Activated T-cell treated with anti-CD3 and anti-CD28 coated beads for 24 hours (primary cell): Measurements from ENCODE around the gene HSPA1A.
A peak's percentile ranks its signal among the peaks of the same experiment; 100 is the strongest.
"Not testable (repeated sequence)": the region's sequence is repeated elsewhere in the genome, so short reads cannot be mapped to it uniquely, and the experiment has no call there.

Experiments
- DNase-seq: peaks from one replicate; pipeline ENCODE4 v3.0.0-alpha.2; 2020; ENCODE audit warnings: low read depth

HSPA1A gene

GRCh38 chr6:31811645-31812044 is 3.7 kb upstream of the HSPA1A start:
- DNase-seq = no peak

DNA sequence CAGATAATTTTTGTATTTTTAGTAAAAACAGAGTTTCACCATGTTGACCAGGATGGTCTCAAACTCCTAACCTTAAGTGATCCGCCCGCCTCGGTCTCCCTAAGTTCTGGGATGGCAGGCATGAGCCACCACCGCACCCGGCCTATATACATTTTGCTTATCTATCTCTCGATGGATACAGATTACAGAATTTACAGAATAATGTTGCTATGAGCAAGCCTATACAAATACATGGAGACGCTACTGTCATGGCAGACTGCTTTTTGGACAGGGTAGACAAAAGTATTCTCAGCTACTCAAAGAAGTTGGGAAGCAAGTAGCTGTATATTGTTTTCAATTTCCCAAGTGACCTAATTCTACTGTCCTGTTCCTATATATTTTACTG is 1.9 kb upstream of the HSPA1A start:
- DNase-seq = no peak

- peak; percentile 56 for DNase-seq
Observed at GRCh38 chr6:31814677-31815024, 692 bp upstream of the HSPA1A start.

GRCh38 chr6:31817133-31817928 is 2.0 kb downstream of the HSPA1A start:
- DNase-seq = not testable (repeated sequence)

GRCh38 chr6:31817929-31818511 is 2.7 kb downstream of the HSPA1A start:
- DNase-seq = not testable (repeated sequence)

DNA sequence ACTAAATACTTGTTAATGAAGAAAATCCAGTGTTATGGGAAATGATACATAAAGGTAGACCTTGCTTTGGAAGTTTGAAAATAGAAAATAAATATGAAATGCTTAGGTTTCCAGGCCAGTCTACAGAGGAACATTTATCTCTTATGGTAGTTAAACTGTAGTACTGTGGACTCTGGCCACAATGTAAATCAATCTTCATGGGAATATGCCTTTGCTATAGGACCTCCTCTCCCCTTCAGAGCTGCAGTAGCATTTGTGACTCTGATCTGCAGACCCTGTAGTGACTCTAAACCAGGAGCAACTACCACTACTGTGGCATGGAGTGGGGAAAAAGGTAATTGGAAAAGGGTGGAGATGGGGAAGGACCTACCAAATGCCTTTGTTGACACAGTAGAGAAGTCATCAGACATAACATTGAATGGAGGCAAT is 4.5 kb downstream of the HSPA1A start:
- no peak for DNase-seq

DNA sequence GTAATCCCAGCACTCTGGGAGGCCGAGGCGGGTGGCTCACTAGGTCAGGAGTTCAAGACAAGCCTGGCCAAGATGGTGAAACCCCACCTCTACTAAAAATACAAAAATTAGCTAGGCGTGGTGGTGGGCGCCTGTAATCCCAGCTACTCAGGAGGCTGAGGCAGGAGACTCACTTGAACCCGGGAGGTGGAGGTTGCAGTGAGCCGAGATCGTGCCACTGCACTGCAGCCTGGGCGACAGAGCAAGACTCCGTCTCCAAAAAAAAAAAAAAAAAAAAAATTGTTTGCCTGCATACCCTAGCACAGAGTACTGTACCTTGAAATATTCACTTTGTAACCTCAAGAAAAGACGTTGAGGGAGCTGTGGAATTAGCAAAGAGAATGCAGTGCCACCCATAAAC is 5.1 kb downstream of the HSPA1A start:
- not testable (repeated sequence) for DNase-seq

DNA sequence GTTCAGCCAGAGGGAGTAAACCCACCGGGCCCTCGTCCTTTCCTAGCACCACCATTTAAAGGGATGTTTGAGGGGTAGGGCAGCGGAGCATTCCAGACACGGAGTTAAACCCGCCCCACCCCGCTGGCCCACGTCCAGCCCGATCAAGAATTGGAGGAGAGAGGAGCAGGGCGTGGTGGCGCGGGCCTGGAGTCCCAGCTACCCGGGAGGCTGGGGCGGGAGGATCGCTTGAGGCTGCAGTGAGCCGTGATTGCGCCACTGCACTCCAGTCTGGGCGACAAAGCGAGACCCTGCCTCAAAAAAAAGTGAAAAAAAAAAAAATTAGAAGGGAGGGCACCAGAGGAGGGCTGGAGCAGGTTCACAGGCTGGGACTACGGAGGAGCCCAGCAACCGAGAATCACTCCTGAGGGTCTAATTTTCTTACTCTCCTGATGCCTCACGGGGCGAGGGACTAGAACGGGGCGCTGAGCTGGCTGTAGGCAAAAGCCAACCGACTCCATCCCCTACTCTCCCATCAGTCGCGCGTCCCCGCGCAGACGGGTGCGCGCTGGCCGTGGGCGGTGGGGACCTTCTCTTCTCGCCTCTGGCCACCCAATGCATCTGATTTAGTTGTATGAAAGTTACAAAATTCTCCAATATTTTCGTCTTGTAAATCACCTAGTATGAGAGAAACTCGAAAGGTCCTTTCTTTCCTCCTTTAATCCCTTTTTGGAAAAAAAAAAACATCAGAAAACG is 6.1 kb downstream of the HSPA1A start:
- DNase-seq = no peak

DNA sequence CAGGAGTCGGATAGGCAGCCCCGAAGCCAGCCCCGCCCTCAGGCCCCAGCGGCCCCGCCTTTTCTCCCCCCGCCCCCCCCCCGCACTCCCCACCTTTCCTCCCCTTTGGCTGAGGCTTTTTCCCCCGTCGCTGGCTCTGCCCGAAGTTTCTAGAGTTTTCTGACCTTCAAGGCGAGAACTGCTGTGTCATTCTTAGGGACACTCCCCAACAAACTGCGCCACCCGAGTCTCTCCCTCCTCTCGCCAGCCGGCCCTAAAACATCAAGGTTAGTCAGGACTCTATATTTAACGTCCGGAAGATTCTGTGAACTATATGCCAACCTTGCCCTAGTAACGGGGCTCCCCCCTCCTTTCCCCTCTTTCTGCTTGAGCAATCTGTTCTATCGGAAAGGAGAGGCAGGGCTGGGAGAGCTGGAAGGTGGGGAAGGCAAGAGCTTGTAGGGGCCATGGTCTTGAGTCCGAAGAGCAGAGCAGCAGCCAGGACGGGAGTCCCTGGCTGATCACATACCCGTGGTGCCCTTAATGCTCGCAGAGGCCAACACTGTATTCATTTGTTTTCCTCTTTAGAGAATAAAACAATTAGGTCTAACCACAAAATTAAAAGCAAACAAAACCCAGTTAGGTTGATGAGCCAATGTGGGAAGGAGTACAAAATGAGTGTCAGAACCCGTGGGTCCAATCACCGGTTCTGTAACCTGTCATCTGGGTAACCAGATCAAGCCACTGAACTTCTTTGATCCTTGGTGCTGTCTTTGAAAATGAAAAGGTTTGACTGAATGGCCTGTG is 6.9 kb downstream of the HSPA1A start:
- DNase-seq = no peak

GRCh38 chr6:31823592-31824196 is 8.4 kb downstream of the HSPA1A start:
- DNase-seq = not testable (repeated sequence)

GRCh38 chr6:31825553-31825952 is 10.2 kb downstream of the HSPA1A start:
- DNase-seq = no peak

DNA sequence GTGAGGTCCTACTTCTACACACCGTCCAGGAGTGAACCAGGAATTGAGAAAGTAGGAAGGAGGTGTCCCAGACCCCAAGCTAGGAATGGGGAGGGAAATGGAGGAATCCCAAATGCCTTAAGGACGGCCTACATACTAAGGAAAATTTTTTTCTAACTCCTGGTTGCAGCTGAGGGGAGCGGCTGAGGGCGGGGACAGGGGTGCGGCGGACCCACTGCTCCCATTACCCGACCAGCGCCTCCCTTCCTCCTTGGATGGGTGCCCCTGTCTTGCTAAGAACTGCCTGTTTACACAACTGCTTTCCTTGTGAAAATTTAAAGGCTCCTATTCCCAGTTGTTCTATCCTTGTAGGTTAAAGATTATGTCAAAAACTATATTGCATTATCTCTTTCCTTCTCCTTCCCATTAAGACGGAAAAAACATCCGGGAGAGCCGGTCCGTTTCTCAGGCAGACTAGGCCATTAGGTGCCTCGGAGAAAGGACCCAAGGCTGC is 11.5 kb downstream of the HSPA1A start:
- no peak for DNase-seq

GRCh38 chr6:31827286-31828079 is 12.1 kb downstream of the HSPA1A start, which contains the start of gene HSPA1B:
TSS of gene HSPA1B (plus strand) at chr6:31827738. CDS start at chr6:31827951, 213 bp downstream.
- DNase-seq = peak; percentile 91

- DNase-seq = no peak
Observed at GRCh38 chr6:31829633-31830283, 14.4 kb downstream of the HSPA1A start.

GRCh38 chr6:31830886-31831335 is 15.6 kb downstream of the HSPA1A start:
- DNase-seq = no peak

- DNase-seq = no peak
Observed at GRCh38 chr6:31831350-31832215, 16.2 kb downstream of the HSPA1A start.

DNA sequence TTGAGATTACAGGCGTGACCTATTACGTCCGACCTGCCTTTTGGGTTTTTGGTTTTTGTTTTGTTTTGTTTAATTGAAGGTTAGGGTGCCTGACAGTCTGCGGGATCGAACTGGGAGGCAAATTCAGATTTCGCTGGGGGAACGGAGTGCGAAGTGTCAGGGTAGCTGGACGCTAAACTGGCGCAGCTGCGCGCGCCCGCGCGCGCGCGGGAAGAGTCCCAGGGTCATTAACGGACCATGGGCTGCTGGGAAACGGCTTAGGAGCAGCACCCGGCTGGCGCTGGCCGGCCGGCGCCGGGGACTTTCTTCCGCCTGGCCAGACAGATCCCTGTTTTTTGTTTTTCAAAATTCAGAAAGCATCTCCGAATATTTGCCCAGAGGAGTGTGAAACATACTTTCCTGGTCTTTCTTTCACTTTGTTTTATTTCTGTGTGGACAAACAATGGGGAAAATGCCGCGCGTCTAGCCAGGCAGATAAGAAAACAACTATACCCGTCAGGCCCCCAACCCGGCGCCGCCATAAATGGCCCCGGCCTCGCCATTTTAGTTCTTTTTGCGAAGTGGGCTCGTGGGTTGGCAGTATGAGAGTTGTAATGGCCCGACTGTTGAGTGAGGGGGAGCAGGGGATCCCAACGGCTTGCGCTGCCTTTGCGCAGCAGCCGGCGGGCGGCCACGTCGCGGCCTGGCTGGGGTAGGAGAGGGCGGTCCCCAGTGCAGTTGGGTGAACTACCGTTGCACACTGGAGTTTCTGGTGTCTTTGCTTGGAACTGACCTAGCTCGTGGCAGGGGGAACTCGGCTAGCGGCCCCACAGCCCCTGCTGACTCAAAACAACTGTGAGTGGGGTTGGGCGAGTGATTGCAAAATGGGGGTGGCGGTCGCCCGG is 19.3 kb downstream of the HSPA1A start:
- DNase-seq = peak; percentile 76

DNA sequence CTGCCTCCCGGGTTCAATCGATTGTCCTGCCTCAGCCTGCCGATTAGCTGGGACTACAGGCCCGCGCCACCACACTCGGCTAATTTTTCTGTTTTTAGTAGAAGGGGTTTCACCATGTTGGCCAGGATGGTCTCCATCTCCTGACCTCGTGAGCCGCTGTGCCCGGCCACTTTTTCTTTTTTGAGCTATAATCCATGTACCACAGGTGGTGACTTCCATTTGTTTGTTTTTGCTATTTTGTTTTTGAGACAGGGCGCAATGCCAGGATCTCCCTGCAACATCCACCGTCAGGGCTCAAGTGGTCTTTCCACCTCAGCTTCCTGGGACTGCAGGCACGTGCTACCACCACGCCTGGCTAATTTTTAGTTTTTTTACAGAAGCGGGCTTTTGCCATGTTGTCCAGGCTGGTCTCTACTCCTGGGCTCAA is 20.7 kb downstream of the HSPA1A start:
- no peak for DNase-seq
